ENCODE data around the gene STX18.

The STX18 gene

DNA sequence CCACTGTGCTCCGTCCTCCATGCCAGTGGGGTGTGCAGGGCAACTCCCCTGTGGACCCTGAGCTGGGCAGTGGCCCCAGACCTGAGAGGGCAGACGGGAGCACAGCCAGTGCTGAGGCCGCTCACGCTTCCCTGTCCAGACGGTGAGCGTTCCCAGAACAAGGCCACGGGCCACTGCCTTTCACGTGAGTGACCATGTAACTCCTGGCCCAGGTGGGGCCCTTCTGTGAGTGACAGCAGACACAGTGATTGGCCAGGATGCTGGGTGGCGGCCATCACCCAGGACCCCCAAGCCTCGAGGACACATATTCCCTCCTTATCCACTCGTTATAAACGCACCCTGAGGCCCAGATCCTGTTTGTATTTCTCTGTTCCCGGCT, 144.4 kb downstream of the STX18 start:
- Histone ChIP-seq H3K4me2 (ENCODE audit: insufficient read depth, low read length) (no peak overlapping the region), H3K9ac (ENCODE audit: low read depth, low read length) (no peak overlapping the region), H2AFZ (ENCODE audit: low read depth, low read length) (no peak overlapping the region), H3K4me3 (ENCODE audit: low read depth in 1 of 2, low read length in 2 of 2) (no peak overlapping the region), H3K4me1 (ENCODE audit: insufficient read depth, low read length) (no peaks in the 10 kb centered on the region), H3K27me3 (ENCODE audit: insufficient read depth, low read length, poor library complexity) (no peaks in the 10 kb centered on the region), H3K79me2 (ENCODE audit: insufficient read depth, low read length) (no peaks in the 10 kb centered on the region), H3K9me3 (ENCODE audit: insufficient read depth, low read length, severe bottlenecking) (no peaks in the 10 kb centered on the region), H3K36me3 (ENCODE audit: insufficient read depth, low read length) (peaks cover 10% of the 10 kb centered on the region; the same call in 1 of the 2 replicates), H3K27ac (ENCODE audit: low read length) (no peak overlapping the region), H4K20me1 (ENCODE audit: insufficient read depth, low read length) (peaks cover 8% of the 10 kb centered on the region; the same call in 1 of the 2 replicates)
- ATAC-seq (ENCODE audit: insufficient read depth, low read depth), result no peak
- TF ChIP-seq, protein P1, sequence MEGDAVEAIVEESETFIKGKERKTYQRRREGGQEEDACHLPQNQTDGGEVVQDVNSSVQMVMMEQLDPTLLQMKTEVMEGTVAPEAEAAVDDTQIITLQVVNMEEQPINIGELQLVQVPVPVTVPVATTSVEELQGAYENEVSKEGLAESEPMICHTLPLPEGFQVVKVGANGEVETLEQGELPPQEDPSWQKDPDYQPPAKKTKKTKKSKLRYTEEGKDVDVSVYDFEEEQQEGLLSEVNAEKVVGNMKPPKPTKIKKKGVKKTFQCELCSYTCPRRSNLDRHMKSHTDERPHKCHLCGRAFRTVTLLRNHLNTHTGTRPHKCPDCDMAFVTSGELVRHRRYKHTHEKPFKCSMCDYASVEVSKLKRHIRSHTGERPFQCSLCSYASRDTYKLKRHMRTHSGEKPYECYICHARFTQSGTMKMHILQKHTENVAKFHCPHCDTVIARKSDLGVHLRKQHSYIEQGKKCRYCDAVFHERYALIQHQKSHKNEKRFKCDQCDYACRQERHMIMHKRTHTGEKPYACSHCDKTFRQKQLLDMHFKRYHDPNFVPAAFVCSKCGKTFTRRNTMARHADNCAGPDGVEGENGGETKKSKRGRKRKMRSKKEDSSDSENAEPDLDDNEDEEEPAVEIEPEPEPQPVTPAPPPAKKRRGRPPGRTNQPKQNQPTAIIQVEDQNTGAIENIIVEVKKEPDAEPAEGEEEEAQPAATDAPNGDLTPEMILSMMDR (IDR thresholded peaks at IDR 0.05; ENCODE audit: borderline replicate concordance, extremely low read depth, low read length, poor library complexity, severe bottlenecking), result no peak
- TF ChIP-seq EZH2 (IDR thresholded peaks at IDR 0.05; ENCODE audit: borderline replicate concordance, low read depth, low read length, severe bottlenecking), result no peak
- DNase-seq, result no peak

DNA sequence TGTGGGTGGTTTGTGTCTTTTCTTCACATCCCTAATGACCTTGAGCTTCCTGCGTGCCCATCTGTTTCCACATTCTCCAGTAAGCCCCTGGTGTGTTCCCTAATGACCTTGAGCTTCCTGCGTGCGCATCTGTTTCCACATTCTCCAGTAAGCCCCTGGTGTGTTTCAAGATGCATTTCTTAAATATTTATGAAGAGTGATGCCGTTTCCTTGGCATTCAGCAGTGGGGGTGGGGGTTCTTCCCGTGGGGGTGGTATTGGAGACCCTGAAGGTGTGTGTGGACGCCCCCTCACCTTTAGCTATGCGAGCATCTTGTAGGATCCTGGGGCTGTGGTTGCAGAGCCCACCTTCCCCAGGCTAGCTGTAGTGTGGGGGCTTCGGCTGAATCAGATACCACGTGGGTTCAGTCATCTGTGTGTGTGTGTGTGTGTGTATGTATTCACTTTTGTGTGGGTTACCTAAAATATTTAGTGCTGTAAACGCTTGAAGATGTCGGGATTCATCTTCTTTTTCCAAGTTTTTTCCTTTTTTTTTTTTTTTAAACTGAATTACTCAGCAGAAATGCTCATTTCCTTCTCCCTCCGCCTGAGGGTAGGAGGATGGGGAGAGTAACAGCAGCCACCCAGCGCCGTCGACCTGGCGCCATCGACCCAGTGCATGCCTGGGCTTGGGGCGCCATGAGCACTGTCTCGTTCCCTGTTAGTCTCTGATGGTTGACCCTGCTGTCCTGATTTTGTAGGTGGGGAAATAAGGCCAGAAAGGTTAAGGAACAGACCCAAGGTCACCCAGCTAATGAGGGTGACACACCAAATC, 145.0 kb downstream of the STX18 start:
- H3K79me2 ChIP-seq (ENCODE audit: insufficient read depth, low read length), result no peaks in the 10 kb centered on the region
- DNase-seq (no peak), ATAC-seq (ENCODE audit: insufficient read depth, low read depth) (no peak)
- no peaks in the 10 kb centered on the region for H3K27me3 ChIP-seq (ENCODE audit: insufficient read depth, low read length, poor library complexity)
- H3K27ac ChIP-seq (ENCODE audit: low read length), result no peak overlapping the region
- peaks cover 10% of the 10 kb centered on the region; the same call in 1 of the 2 replicates for H4K20me1 ChIP-seq (ENCODE audit: insufficient read depth, low read length)
- H3K4me1 ChIP-seq (ENCODE audit: insufficient read depth, low read length), result no peaks in the 10 kb centered on the region
- H3K9me3 ChIP-seq (ENCODE audit: insufficient read depth, low read length, severe bottlenecking), result no peaks in the 10 kb centered on the region
- TF ChIP-seq, protein P1 (IDR thresholded peaks at IDR 0.05; ENCODE audit: borderline replicate concordance, extremely low read depth, low read length, poor library complexity, severe bottlenecking), result no peak
- TF ChIP-seq EZH2 (IDR thresholded peaks at IDR 0.05; ENCODE audit: borderline replicate concordance, low read depth, low read length, severe bottlenecking), result no peak
- H3K4me2 ChIP-seq (ENCODE audit: insufficient read depth, low read length), result no peak overlapping the region
- H3K9ac ChIP-seq (ENCODE audit: low read depth, low read length), result no peak overlapping the region
- H3K4me3 ChIP-seq (ENCODE audit: low read depth in 1 of 2, low read length in 2 of 2), result no peak overlapping the region
- H3K36me3 ChIP-seq (ENCODE audit: insufficient read depth, low read length), result peaks cover 16% of the 10 kb centered on the region
- no peak overlapping the region for H2AFZ ChIP-seq (ENCODE audit: low read depth, low read length)

DNA sequence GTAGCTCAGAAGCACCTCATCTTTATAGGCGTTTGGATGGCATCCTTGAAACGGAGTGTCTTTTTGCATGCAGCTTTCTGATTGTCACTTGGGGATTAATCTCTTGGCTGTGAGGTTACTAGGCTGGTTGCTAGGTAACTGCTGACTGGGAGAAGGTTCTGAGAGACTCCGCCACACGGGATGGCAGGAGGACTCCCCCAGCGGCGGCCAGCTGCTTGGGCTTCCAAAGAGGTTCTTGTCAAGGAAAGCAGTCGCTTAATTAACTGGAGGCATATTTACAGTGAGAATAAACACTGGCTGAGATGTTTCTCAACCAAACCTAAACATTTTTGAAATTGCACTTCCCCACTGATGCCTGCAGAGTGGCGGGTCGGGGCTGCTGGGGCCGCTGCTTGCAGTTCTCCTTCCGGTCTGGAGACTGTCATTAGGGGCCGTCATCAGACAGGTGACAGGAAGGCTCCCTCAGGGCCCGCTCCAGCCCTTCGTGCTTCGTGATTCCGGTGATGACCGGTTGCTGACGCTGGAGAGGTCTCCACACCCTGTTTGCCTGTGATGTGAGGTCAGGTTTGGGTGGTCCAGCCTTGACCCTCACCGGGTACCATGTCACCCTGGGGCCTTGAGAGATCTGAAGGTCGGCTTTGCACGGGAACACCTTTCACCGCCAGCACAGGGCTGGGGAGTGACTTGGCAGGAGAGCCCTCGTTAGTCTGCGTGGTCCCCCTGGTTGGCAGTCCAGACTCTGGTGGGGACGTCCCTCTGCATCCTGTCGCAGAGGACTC, 145.8 kb downstream of the STX18 start:
- ATAC-seq (ENCODE audit: insufficient read depth, low read depth), result no peak
- TF ChIP-seq EZH2 (IDR thresholded peaks at IDR 0.05; ENCODE audit: borderline replicate concordance, low read depth, low read length, severe bottlenecking), result no peak
- TF ChIP-seq, protein P1 (IDR thresholded peaks at IDR 0.05; ENCODE audit: borderline replicate concordance, extremely low read depth, low read length, poor library complexity, severe bottlenecking), result no peak
- Histone ChIP-seq H3K36me3 (ENCODE audit: insufficient read depth, low read length) (peaks cover 18% of the 10 kb centered on the region), H3K9ac (ENCODE audit: low read depth, low read length) (no peak overlapping the region), H4K20me1 (ENCODE audit: insufficient read depth, low read length) (peaks cover 10% of the 10 kb centered on the region; the same call in 1 of the 2 replicates), H3K4me1 (ENCODE audit: insufficient read depth, low read length) (no peaks in the 10 kb centered on the region), H3K27ac (ENCODE audit: low read length) (no peak overlapping the region), H3K9me3 (ENCODE audit: insufficient read depth, low read length, severe bottlenecking) (no peaks in the 10 kb centered on the region), H3K4me3 (ENCODE audit: low read depth in 1 of 2, low read length in 2 of 2) (no peak overlapping the region), H3K4me2 (ENCODE audit: insufficient read depth, low read length) (no peak overlapping the region), H3K27me3 (ENCODE audit: insufficient read depth, low read length, poor library complexity) (no peaks in the 10 kb centered on the region), H3K79me2 (ENCODE audit: insufficient read depth, low read length) (no peaks in the 10 kb centered on the region), H2AFZ (ENCODE audit: low read depth, low read length) (no peak overlapping the region)
- no peak for DNase-seq

All from DND-41 (cell line).